IPS DF 4.7 (cell line): ENCODE results near the gene TRAF4.
"Not testable (repeated sequence)": the region's sequence is repeated elsewhere in the genome, so short reads cannot be mapped to it uniquely, and the experiment has no call there.

ENCODE experiments used
- DNase-seq: peaks from one replicate; pipeline ENCODE4 v3.0.0-alpha.2; 2013; ENCODE audit warnings: low spot score; ENCODE audit errors: extremely low read depth

Gene TRAF4

GRCh38 chr17:28777178-28777577, 33.4 kb downstream of the TRAF4 start:
- DNase-seq, result no peak

GRCh38 chr17:28779601-28780000, 35.8 kb downstream of the TRAF4 start:
- not testable (repeated sequence) for DNase-seq

GRCh38 chr17:28783161-28783560, 39.4 kb downstream of the TRAF4 start:
- no peak for DNase-seq

GRCh38 chr17:28788100-28788499, 44.3 kb downstream of the TRAF4 start:
- no peak for DNase-seq

- DNase-seq, result no peak
Observed at GRCh38 chr17:28792877-28793661, 49.3 kb downstream of the TRAF4 start.

GRCh38 chr17:28794846-28795441, 51.1 kb downstream of the TRAF4 start:
- DNase-seq, result not testable (repeated sequence)

- no peak for DNase-seq
Observed at GRCh38 chr17:28796062-28796461, 52.3 kb downstream of the TRAF4 start.
